NK-92 (cell line): ENCODE results near the gene TGIF1.

ENCODE experiments used
- DNase-seq: peaks from one replicate; lab custom pipeline; 2025; ENCODE audit not compliant: unreplicated experiment; lab: John Stamatoyannopoulos, UW

TGIF1 gene

GRCh38 chr18:3480827-3481573 lies 31.0 kb downstream of the TGIF1 start:
- DNase-seq, result no peak

GRCh38 chr18:3481696-3482210 lies 31.8 kb downstream of the TGIF1 start:
- no peak for DNase-seq

GRCh38 chr18:3482258-3482657 lies 32.3 kb downstream of the TGIF1 start:
- no peak for DNase-seq

- DNase-seq, result no peak
Observed at GRCh38 chr18:3485153-3486149, 35.5 kb downstream of the TGIF1 start.

GRCh38 chr18:3486512-3486911 lies 36.5 kb downstream of the TGIF1 start:
- DNase-seq, result no peak

- DNase-seq, result no peak
Observed at GRCh38 chr18:3489462-3489861, 39.5 kb downstream of the TGIF1 start.

- DNase-seq, result no peak
Observed at GRCh38 chr18:3491981-3492555, 42.1 kb downstream of the TGIF1 start.

GRCh38 chr18:3492721-3493120 lies 42.7 kb downstream of the TGIF1 start:
- no peak for DNase-seq

GRCh38 chr18:3493501-3494244 lies 43.7 kb downstream of the TGIF1 start:
- DNase-seq, result no peak

- no peak for DNase-seq
Observed at GRCh38 chr18:3494245-3494526, 44.2 kb downstream of the TGIF1 start.

GRCh38 chr18:3494569-3494968 lies 44.6 kb downstream of the TGIF1 start:
- DNase-seq, result no peak

- no peak for DNase-seq
Observed at GRCh38 chr18:3495691-3496430, 45.9 kb downstream of the TGIF1 start.

- DNase-seq, result no peak
Observed at GRCh38 chr18:3498698-3499471, 48.9 kb downstream of the TGIF1 start.

- no peak for DNase-seq
Observed at GRCh38 chr18:3499501-3499900, 49.5 kb downstream of the TGIF1 start.

- no peak for DNase-seq
Observed at GRCh38 chr18:3500016-3500415, 50.0 kb downstream of the TGIF1 start.

GRCh38 chr18:3502650-3503049 lies 52.7 kb downstream of the TGIF1 start:
- no peak for DNase-seq

GRCh38 chr18:3504637-3505036 lies 54.7 kb downstream of the TGIF1 start:
- no peak for DNase-seq

- DNase-seq, result no peak
Observed at GRCh38 chr18:3508576-3509549, 58.9 kb downstream of the TGIF1 start.
